HG03066 (cell line): ENCODE data around the gene LATS2.
"Not testable (repeated sequence)": the region's sequence is repeated elsewhere in the genome, so short reads cannot be mapped to it uniquely, and the experiment has no call there.

ENCODE experiments used
- ATAC-seq: cut with Tn5 transposase; IDR thresholded peaks from one replicate; pipeline ENCODE4 v1.9.1; 2021; ENCODE audit warnings: low read depth; ENCODE audit not compliant: unreplicated experiment

The LATS2 gene

GRCh38 chr13:20972731-20973130, 88.7 kb downstream of the LATS2 start:
- ATAC-seq: no peak

GRCh38 chr13:20969182-20969581, 92.2 kb downstream of the LATS2 start:
- ATAC-seq: no peak

- no peak for ATAC-seq
Measured at GRCh38 chr13:20968745-20969144, 92.6 kb downstream of the LATS2 start.

GRCh38 chr13:20967340-20967739, 94.0 kb downstream of the LATS2 start:
- no peak for ATAC-seq

GRCh38 chr13:20964904-20965303, 96.5 kb downstream of the LATS2 start:
- no peak for ATAC-seq

GRCh38 chr13:20961663-20962062, 99.7 kb downstream of the LATS2 start:
- not testable (repeated sequence) for ATAC-seq

GRCh38 chr13:20960663-20961309, 100.6 kb downstream of the LATS2 start:
- no peak for ATAC-seq

GRCh38 chr13:20957049-20957620, 104.3 kb downstream of the LATS2 start:
- ATAC-seq: not testable (repeated sequence)

GRCh38 chr13:20955496-20955895, 105.9 kb downstream of the LATS2 start:
- no peak for ATAC-seq

GRCh38 chr13:20953245-20953931, 108.0 kb downstream of the LATS2 start:
- no peak for ATAC-seq

GRCh38 chr13:20952838-20953237, 108.5 kb downstream of the LATS2 start:
- no peak for ATAC-seq

- not testable (repeated sequence) for ATAC-seq
Measured at GRCh38 chr13:20948001-20948400, 113.4 kb downstream of the LATS2 start.

- ATAC-seq: no peak
Measured at GRCh38 chr13:20945952-20946383, 115.4 kb downstream of the LATS2 start.

- ATAC-seq: no peak
Measured at GRCh38 chr13:20942938-20943559, 118.3 kb downstream of the LATS2 start.

GRCh38 chr13:20940511-20940910, 120.9 kb downstream of the LATS2 start:
- ATAC-seq: not testable (repeated sequence)

GRCh38 chr13:20940083-20940482, 121.3 kb downstream of the LATS2 start:
- no peak for ATAC-seq

- ATAC-seq: no peak
Measured at GRCh38 chr13:20939662-20940061, 121.7 kb downstream of the LATS2 start.

GRCh38 chr13:20938302-20938701, 123.1 kb downstream of the LATS2 start:
- ATAC-seq: no peak

GRCh38 chr13:20927596-20928257, 133.7 kb downstream of the LATS2 start:
- no peak for ATAC-seq

GRCh38 chr13:20925395-20925790, 136.0 kb downstream of the LATS2 start:
- ATAC-seq: not testable (repeated sequence)
